Testis (tissue), 3 donors: ENCODE measurements around the gene MS4A8. TPM values are rescaled to one million over a fixed set of nuclear protein-coding genes. Genes with fewer than 3 reads are reported as not detected.

Experiments
- DNase-seq: peaks from one replicate; pipeline ENCODE4 v3.0.0-alpha.2; 2019
- H3K27ac ChIP-seq, 2 donors: fragments of 200-600 bp; sonication (generic); one replicate each; pipeline ENCODE4 v1.5.1; 2019
- H3K27me3 ChIP-seq: fragments of 200-600 bp; sonication (generic); one replicate; pipeline ENCODE4 v1.5.1; 2019
- H3K36me3 ChIP-seq: fragments of 200-600 bp; sonication (generic); one replicate; pipeline ENCODE4 v1.5.1; 2017; ENCODE audit warnings: low read depth; ENCODE audit errors: missing control alignments
- H3K4me1 ChIP-seq: fragments of 200-600 bp; sonication (generic); one replicate; pipeline ENCODE4 v1.5.1; 2019
- H3K4me3 ChIP-seq, 2 donors: fragments of 200-600 bp; sonication (generic); one replicate each; pipeline ENCODE4 v1.5.1; 2017 to 2019
- H3K9me3 ChIP-seq: fragments of 200-600 bp; sonication (generic); one replicate; pipeline ENCODE4 v1.5.1; 2017
- POLR2A ChIP-seq: fragments of 450-650 bp; IDR thresholded peaks from one replicate; pipeline ENCODE4 v1.6.1; 2017; ENCODE audit warnings: antibody characterized with exemption, mild to moderate bottlenecking, moderate library complexity
- WGBS, 2 donors: methylation state at CpG; one replicate each; pipeline ENCODE4 v1.1.5; 2018; 5-methylcytosine and 5-hydroxymethylcytosine counted together
- intact Hi-C: fragments of 100-400 bp; cut with DNase I; formaldehyde crosslinking; loops from one replicate; pipeline ENCODE4 v1.15.1; 2023; ENCODE audit warnings: low total_unique reads
- polyA plus RNA-seq: library from polyadenylated mRNA; stranded (reverse); fragments of 350-450 nt; fragmentation: Illumina TruSeq; extraction: RNeasy Lipid Tissue Mini Kit (QIAGEN cat#74804); gene quantifications from one replicate; pipeline ENCODE4 v1.2.3, GENCODE V29; 2014; ENCODE audit warnings: low read depth, low replicate concordance; ENCODE audit not compliant: insufficient read depth
- total RNA-seq, 2 donors: library from RNA; depleted of rRNA; stranded (reverse); fragments of >200 nt; gene quantifications; one replicate each; pipeline ENCODE4 v1.2.3, GENCODE V29; 2016
- TF ChIP-seq, protein P1 (sequence below), 3 experiments: fragments of 450-650 bp in 2 of 3; fragments of 200-600 bp in 1 of 3; sonication (generic) in 1 of 3; IDR thresholded peaks; one replicate each; pipeline ENCODE4 v1.5.1; 2016 to 2019; ENCODE audit warnings: antibody characterized with exemption in 3 of 3, mild to moderate bottlenecking in 2 of 3, moderate library complexity in 1 of 3

The MS4A8 gene
- total and polyA plus RNA-seq, 3 donors from 2014 or later = 0.31 to 3.3 (median 0.43) TPM

DNA sequence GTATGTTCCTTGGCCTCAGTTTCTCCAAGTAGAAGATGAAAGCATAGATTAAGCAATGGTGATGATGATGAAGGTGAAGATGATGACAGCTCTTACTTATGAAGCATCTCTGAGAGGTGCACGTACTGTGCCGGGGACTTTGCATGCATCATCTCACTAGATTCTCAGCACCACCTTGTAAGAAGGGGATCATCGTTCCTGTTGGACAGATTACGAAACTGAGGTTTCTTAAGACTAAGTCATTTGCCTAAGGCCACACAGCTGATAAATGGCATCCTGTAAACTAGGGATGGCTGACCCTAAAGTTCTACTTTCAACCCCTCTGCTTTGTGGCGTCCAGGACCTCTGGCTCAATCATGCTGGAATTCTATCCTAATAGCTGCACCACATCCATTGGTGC, 65.9 kb downstream of the MS4A8 start:
- Histone ChIP-seq H3K27me3 (no peaks in the 10 kb centered on the region), H3K9me3 (no peaks in the 10 kb centered on the region), H3K27ac (no peak overlapping the region), H3K36me3 (no peaks in the 10 kb centered on the region), H3K4me1 (no peaks in the 10 kb centered on the region), H3K4me3 (no peak overlapping the region)
- TF ChIP-seq, protein P1, sequence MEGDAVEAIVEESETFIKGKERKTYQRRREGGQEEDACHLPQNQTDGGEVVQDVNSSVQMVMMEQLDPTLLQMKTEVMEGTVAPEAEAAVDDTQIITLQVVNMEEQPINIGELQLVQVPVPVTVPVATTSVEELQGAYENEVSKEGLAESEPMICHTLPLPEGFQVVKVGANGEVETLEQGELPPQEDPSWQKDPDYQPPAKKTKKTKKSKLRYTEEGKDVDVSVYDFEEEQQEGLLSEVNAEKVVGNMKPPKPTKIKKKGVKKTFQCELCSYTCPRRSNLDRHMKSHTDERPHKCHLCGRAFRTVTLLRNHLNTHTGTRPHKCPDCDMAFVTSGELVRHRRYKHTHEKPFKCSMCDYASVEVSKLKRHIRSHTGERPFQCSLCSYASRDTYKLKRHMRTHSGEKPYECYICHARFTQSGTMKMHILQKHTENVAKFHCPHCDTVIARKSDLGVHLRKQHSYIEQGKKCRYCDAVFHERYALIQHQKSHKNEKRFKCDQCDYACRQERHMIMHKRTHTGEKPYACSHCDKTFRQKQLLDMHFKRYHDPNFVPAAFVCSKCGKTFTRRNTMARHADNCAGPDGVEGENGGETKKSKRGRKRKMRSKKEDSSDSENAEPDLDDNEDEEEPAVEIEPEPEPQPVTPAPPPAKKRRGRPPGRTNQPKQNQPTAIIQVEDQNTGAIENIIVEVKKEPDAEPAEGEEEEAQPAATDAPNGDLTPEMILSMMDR (IDR thresholded peaks at IDR 0.05) = no peak
- TF ChIP-seq POLR2A = no peak
- intact Hi-C loops = no loop called here
- WGBS, 2 donors = 95% methylated on average over 5 of the region's 5 CpGs
- no peak for DNase-seq

Other genes starting within 250 kb of the MS4A8 start
- gene MS4A1, start 243.8 kb upstream of the MS4A8 start, total RNA-seq = 1 to 10 TPM in 1 of 2 donors, under 1 TPM in 1; 0.43 to 4.0 TPM
- 2.8 TPM for gene MS4A1, start 243.8 kb upstream of the MS4A8 start, polyA plus RNA-seq
- gene MS4A12, start 206.8 kb upstream of the MS4A8 start, total RNA-seq = under 1 TPM; 0.71 to 0.74 TPM
- 0.33 TPM for gene MS4A12, start 206.8 kb upstream of the MS4A8 start, polyA plus RNA-seq
- under 1 TPM in 1 of 2 donors, not detected in 1; 0.55 TPM for gene MS4A13, start 184.2 kb upstream of the MS4A8 start, total RNA-seq
- gene MS4A13, start 184.2 kb upstream of the MS4A8 start, polyA plus RNA-seq = 7.0 TPM
- under 1 TPM in 1 of 2 donors, not detected in 1; 0.50 TPM for gene MS4A18, start 25.1 kb downstream of the MS4A8 start, total RNA-seq
- 0.96 TPM for gene MS4A18, start 25.1 kb downstream of the MS4A8 start, polyA plus RNA-seq
- gene MS4A15, start 57.3 kb downstream of the MS4A8 start, total RNA-seq = under 1 TPM; 0.31 to 0.56 TPM
- 0.82 TPM for gene MS4A15, start 57.3 kb downstream of the MS4A8 start, polyA plus RNA-seq
- under 1 TPM in 1 of 2 donors, not detected in 1; 0.25 TPM for gene MS4A10, start 85.7 kb downstream of the MS4A8 start, total RNA-seq
- not detected for gene MS4A10, start 85.7 kb downstream of the MS4A8 start, polyA plus RNA-seq
- gene CCDC86, start 142.5 kb downstream of the MS4A8 start, total RNA-seq = 10 to 100 TPM; 60.7 to 64.7 TPM
- gene CCDC86, start 142.5 kb downstream of the MS4A8 start, polyA plus RNA-seq = 134 TPM
- gene PTGDR2, start 156.3 kb downstream of the MS4A8 start, total RNA-seq = 1 to 10 TPM in 1 of 2 donors, under 1 TPM in 1; 0.81 to 1.5 TPM
- gene PTGDR2, start 156.3 kb downstream of the MS4A8 start, polyA plus RNA-seq = 0.28 TPM
- gene ZP1, start 167.9 kb downstream of the MS4A8 start, total RNA-seq = 1 to 10 TPM; 3.5 to 4.0 TPM
- 11.2 TPM for gene ZP1, start 167.9 kb downstream of the MS4A8 start, polyA plus RNA-seq
- 100 to 1,000 TPM in 1 of 2 donors, 10 to 100 TPM in 1; 79.8 to 109 TPM for gene PRPF19, start 207.0 kb downstream of the MS4A8 start, total RNA-seq
- 71.6 TPM for gene PRPF19, start 207.0 kb downstream of the MS4A8 start, polyA plus RNA-seq
- gene TMEM109, start 214.5 kb downstream of the MS4A8 start, total RNA-seq = 10 to 100 TPM; 28.1 to 46.7 TPM
- gene TMEM109, start 214.5 kb downstream of the MS4A8 start, polyA plus RNA-seq = 59.1 TPM
- 10 to 100 TPM; 21.7 to 39.0 TPM for gene TMEM132A, start 224.8 kb downstream of the MS4A8 start, total RNA-seq
- 17.8 TPM for gene TMEM132A, start 224.8 kb downstream of the MS4A8 start, polyA plus RNA-seq